Testis (tissue), 2 donors: ENCODE results near the gene RAB35.

Source experiments
- CTCF ChIP-seq, 3 experiments: fragments of 450-650 bp in 2 of 3; fragments of 200-600 bp in 1 of 3; sonication (generic) in 1 of 3; IDR thresholded peaks; one replicate each; pipeline ENCODE4 v1.5.1; 2016 to 2019; ENCODE audit warnings: antibody characterized with exemption in 3 of 3, mild to moderate bottlenecking in 2 of 3, moderate library complexity in 1 of 3
- POLR2A ChIP-seq: fragments of 450-650 bp; IDR thresholded peaks from one replicate; pipeline ENCODE4 v1.6.1; 2017; ENCODE audit warnings: antibody characterized with exemption, mild to moderate bottlenecking, moderate library complexity

GRCh38 chr12:120095736-120096135 lies 20.8 kb downstream of the RAB35 start:
- TF ChIP-seq CTCF (IDR thresholded peaks at IDR 0.05) (no peak), POLR2A (no peak)
